Measurements from ENCODE around the gene TRMT10B.

- no peak for TF ChIP-seq EZH2 (IDR thresholded peaks at IDR 0.05; ENCODE audit: insufficient read depth, poor library complexity, severe bottlenecking)
- TF ChIP-seq EZH2phosphoT487 (IDR thresholded peaks at IDR 0.05; ENCODE audit: insufficient read depth, low read depth): no peak
Measured at GRCh38 chr9:37730839-37731238, 22.8 kb upstream of the TRMT10B start.
